ENCODE measurements around the gene ALKBH1.
"Not testable (repeated sequence)": the region's sequence is repeated elsewhere in the genome, so short reads cannot be mapped to it uniquely, and the experiment has no call there.

The ALKBH1 gene

GRCh38 chr14:77667331-77667730 is 40.5 kb downstream of the ALKBH1 start:
- DNase-seq: no peak

- no peak for DNase-seq
Observed at GRCh38 chr14:77663293-77663692, 44.5 kb downstream of the ALKBH1 start.

- not testable (repeated sequence) for DNase-seq
Observed at GRCh38 chr14:77661562-77661961, 46.3 kb downstream of the ALKBH1 start.

- no peak for DNase-seq
Observed at GRCh38 chr14:77660754-77661153, 47.1 kb downstream of the ALKBH1 start.

GRCh38 chr14:77659831-77660230 is 48.0 kb downstream of the ALKBH1 start:
- no peak for DNase-seq

- DNase-seq: no peak
Observed at GRCh38 chr14:77657280-77657679, 50.5 kb downstream of the ALKBH1 start.

- DNase-seq: no peak
Observed at GRCh38 chr14:77654001-77654441, 53.8 kb downstream of the ALKBH1 start.

- DNase-seq: no peak
Observed at GRCh38 chr14:77649326-77649725, 58.5 kb downstream of the ALKBH1 start.

GRCh38 chr14:77648520-77649200 is 59.2 kb downstream of the ALKBH1 start:
- no peak for DNase-seq

- DNase-seq: no peak
Observed at GRCh38 chr14:77647853-77648252, 60.0 kb downstream of the ALKBH1 start.

- no peak for DNase-seq
Observed at GRCh38 chr14:77646907-77647306, 60.9 kb downstream of the ALKBH1 start.

- DNase-seq: no peak
Observed at GRCh38 chr14:77645520-77646230, 62.1 kb downstream of the ALKBH1 start.

GRCh38 chr14:77642407-77642806 is 65.4 kb downstream of the ALKBH1 start:
- no peak for DNase-seq

GRCh38 chr14:77641534-77642341 is 66.1 kb downstream of the ALKBH1 start:
- DNase-seq: peak; percentile 47

- no peak for DNase-seq
Observed at GRCh38 chr14:77640756-77641533, 66.9 kb downstream of the ALKBH1 start.

GRCh38 chr14:77638771-77639171 is 69.1 kb downstream of the ALKBH1 start:
- DNase-seq: no peak

GRCh38 chr14:77635869-77636268 is 72.0 kb downstream of the ALKBH1 start:
- not testable (repeated sequence) for DNase-seq

- DNase-seq: not testable (repeated sequence)
Observed at GRCh38 chr14:77635466-77635865, 72.4 kb downstream of the ALKBH1 start.

GRCh38 chr14:77630111-77630510 is 77.7 kb downstream of the ALKBH1 start:
- no peak for DNase-seq

- no peak for DNase-seq
Observed at GRCh38 chr14:77625360-77625759, 82.5 kb downstream of the ALKBH1 start.

- DNase-seq: no peak
Observed at GRCh38 chr14:77623201-77623600, 84.6 kb downstream of the ALKBH1 start.
